GM10248 (cell line): ENCODE results near the gene YAP1.

Experiments
- CTCF ChIA-PET: fragments of 300-600 bp; sonication (Branson Sonifier 250); formaldehyde crosslinking; extraction: SDS; loops from one replicate; lab custom pipeline; 2021; ENCODE audit warnings: antibody characterized with exemption; lab: Yijun Ruan, JAX
- POLR2A ChIA-PET: fragments of 350-650 bp; sonication (Branson Sonifier 250); formaldehyde crosslinking; extraction: SDS; loops from one replicate; lab custom pipeline; 2020; ENCODE audit warnings: antibody characterized with exemption; lab: Yijun Ruan, JAX
- DNase-seq: peaks from one replicate; pipeline ENCODE4 v3.0.0; 2012; ENCODE audit errors: extremely low spot score
- CTCF ChIP-seq: IDR thresholded peaks from 2 replicates; pipeline ENCODE4 v1.5.1; 2012; ENCODE audit warnings: mild to moderate bottlenecking, low read depth; ENCODE audit errors: extremely low read depth, missing control alignments, control extremely low read depth

YAP1 gene

GRCh38 chr11:102208835-102209234, 98.6 kb downstream of the YAP1 start:
- ChIA-PET POLR2A (no interaction called here), CTCF (no interaction called here)
- DNase-seq, result no peak
- TF ChIP-seq CTCF, result no peak

- POLR2A ChIA-PET, result no interaction called here
- DNase-seq, result no peak
- CTCF ChIA-PET, result no interaction called here
- no peak for TF ChIP-seq CTCF
Measured at GRCh38 chr11:102214623-102215022, 104.4 kb downstream of the YAP1 start.

- no peak for TF ChIP-seq CTCF
- CTCF ChIA-PET, result no interaction called here
- POLR2A ChIA-PET, result no interaction called here
- no peak for DNase-seq
Measured at GRCh38 chr11:102216433-102217075, 106.3 kb downstream of the YAP1 start.

- CTCF ChIA-PET, result no interaction called here
Measured at GRCh38 chr11:102220728-102221467, 110.7 kb downstream of the YAP1 start.

GRCh38 chr11:102223859-102224258, 113.6 kb downstream of the YAP1 start:
- CTCF ChIA-PET, result no interaction called here
- no peak for DNase-seq
- POLR2A ChIA-PET, result no interaction called here
- no peak for TF ChIP-seq CTCF

More at GRCh38 chr11:102220728-102221467, 110.7 kb downstream of the YAP1 start:
- no peak for TF ChIP-seq CTCF
- POLR2A ChIA-PET, result no interaction called here
- DNase-seq, result no peak

- no peak for TF ChIP-seq CTCF
- POLR2A ChIA-PET, result no interaction called here
- DNase-seq, result no peak
- CTCF ChIA-PET, result interaction anchor here (1.0 to 1.4 kb wide), 3 partner anchors 9 to 14 kb away, joined by 3 read pairs; no protein-coding TSS in a partner anchor
Measured at GRCh38 chr11:102225689-102226568, 115.7 kb downstream of the YAP1 start.
